Measurements from ENCODE around the gene COPE. TPM values are rescaled to one million over a fixed set of nuclear protein-coding genes. Genes with fewer than 3 reads are reported as not detected.

Gene COPE
- total and polyA plus RNA-seq, 4 donors: 94.1 to 365 (median 275) TPM

- no peaks in the 10 kb centered on the region for H3K27me3 ChIP-seq (ENCODE audit: control insufficient read depth in 3 of 3, insufficient read depth in 3 of 3, low read length in 2 of 3)
- H3K36me3 ChIP-seq (ENCODE audit: control insufficient read depth in 4 of 4, insufficient read depth in 4 of 4, low read length in 4 of 4): no peaks in the 10 kb centered on the region
- ATAC-seq (ENCODE audit: insufficient read depth, low FRiP score) (no peak), DNase-seq (no peak)
- H3K4me1 ChIP-seq (ENCODE audit: control insufficient read depth in 5 of 5, insufficient read depth in 5 of 5, low read length in 5 of 5): no peaks in the 10 kb centered on the region
- no peak for TF ChIP-seq CTCF (IDR thresholded peaks at IDR 0.05; ENCODE audit: control extremely low read depth, extremely low read depth)
- no peak overlapping the region for H3K9ac ChIP-seq (ENCODE audit: insufficient read depth in 1 of 2, low read length in 2 of 2)
- H3K4me3 ChIP-seq: no peak overlapping the region
- H3K27ac ChIP-seq (ENCODE audit: low read depth in 1 of 2, low read length in 1 of 2): no peak overlapping the region
- 91 to 96% methylated on average over 3 of the region's 3 CpGs for WGBS, 2 donors
- no peaks in the 10 kb centered on the region for H3K9me3 ChIP-seq (ENCODE audit: control insufficient read depth in 4 of 4, insufficient read depth in 3 of 4, low read length in 3 of 4)
Measured at GRCh38 chr19:18949858-18950257, 30.7 kb upstream of the COPE start.

- H3K9ac ChIP-seq (ENCODE audit: insufficient read depth in 1 of 2, low read length in 2 of 2): no peak overlapping the region
- TF ChIP-seq CTCF (IDR thresholded peaks at IDR 0.05; ENCODE audit: control extremely low read depth, extremely low read depth): no peak
- 86 to 95% methylated on average over 5 of the region's 5 CpGs for WGBS, 2 donors
- H3K27me3 ChIP-seq (ENCODE audit: control insufficient read depth in 3 of 3, insufficient read depth in 3 of 3, low read length in 2 of 3): no peaks in the 10 kb centered on the region
- no peaks in the 10 kb centered on the region for H3K36me3 ChIP-seq (ENCODE audit: control insufficient read depth in 4 of 4, insufficient read depth in 4 of 4, low read length in 4 of 4)
- no peaks in the 10 kb centered on the region for H3K9me3 ChIP-seq (ENCODE audit: control insufficient read depth in 4 of 4, insufficient read depth in 3 of 4, low read length in 3 of 4)
- H3K27ac ChIP-seq (ENCODE audit: low read depth in 1 of 2, low read length in 1 of 2): no peak overlapping the region
- ATAC-seq (ENCODE audit: insufficient read depth, low FRiP score) (no peak), DNase-seq (no peak)
- H3K4me3 ChIP-seq: no peak overlapping the region
- H3K4me1 ChIP-seq (ENCODE audit: control insufficient read depth in 5 of 5, insufficient read depth in 5 of 5, low read length in 5 of 5): no peaks in the 10 kb centered on the region
Measured at GRCh38 chr19:18948976-18949356, 29.8 kb upstream of the COPE start.

- no peaks in the 10 kb centered on the region for H3K4me1 ChIP-seq (ENCODE audit: control insufficient read depth in 5 of 5, insufficient read depth in 5 of 5, low read length in 5 of 5)
- H3K27ac ChIP-seq (ENCODE audit: low read depth in 1 of 2, low read length in 1 of 2): no peak overlapping the region
- TF ChIP-seq CTCF (IDR thresholded peaks at IDR 0.05; ENCODE audit: control extremely low read depth, extremely low read depth): no peak
- H3K4me3 ChIP-seq: no peak overlapping the region
- 81 to 85% methylated on average over 15 of the region's 15 CpGs for WGBS, 2 donors
- no peak overlapping the region for H3K9ac ChIP-seq (ENCODE audit: insufficient read depth in 1 of 2, low read length in 2 of 2)
- no peak for DNase-seq
- H3K27me3 ChIP-seq (ENCODE audit: control insufficient read depth in 3 of 3, insufficient read depth in 3 of 3, low read length in 2 of 3): no peaks in the 10 kb centered on the region
- H3K36me3 ChIP-seq (ENCODE audit: control insufficient read depth in 4 of 4, insufficient read depth in 4 of 4, low read length in 4 of 4): no peaks in the 10 kb centered on the region
- H3K9me3 ChIP-seq (ENCODE audit: control insufficient read depth in 4 of 4, insufficient read depth in 3 of 4, low read length in 3 of 4): no peaks in the 10 kb centered on the region
- ATAC-seq (ENCODE audit: insufficient read depth, low FRiP score): no peak
Measured at GRCh38 chr19:18948075-18948975, 29.1 kb upstream of the COPE start.
